Skeletal muscle satellite cell (primary cell): Measurements from ENCODE around the gene SESN1. TPM values are rescaled to one million over a fixed set of nuclear protein-coding genes. Genes with fewer than 3 reads are reported as not detected.

ENCODE experiments used
- H3K27me3 ChIP-seq: 2 replicates; pipeline ENCODE4 v1.7.0; 2013; ENCODE audit warnings: low read length; ENCODE audit not compliant: control insufficient read depth, insufficient read depth
- H3K36me3 ChIP-seq: 2 replicates; pipeline ENCODE4 v1.7.0; 2013; ENCODE audit warnings: mild to moderate bottlenecking, control low read depth, low read length; ENCODE audit not compliant: insufficient read depth
- H3K4me1 ChIP-seq: 2 replicates; pipeline ENCODE4 v1.7.0; 2013; ENCODE audit warnings: low read length; ENCODE audit not compliant: control insufficient read depth, insufficient read depth
- H3K4me2 ChIP-seq: 2 replicates; pipeline ENCODE4 v1.7.0; 2013; ENCODE audit warnings: mild to moderate bottlenecking, low read length
- H3K4me3 ChIP-seq: 2 replicates; pipeline ENCODE4 v1.7.0; 2013; ENCODE audit warnings: low read length
- H3K9ac ChIP-seq: 2 replicates; pipeline ENCODE4 v1.7.0; 2013; ENCODE audit warnings: mild to moderate bottlenecking, low read depth, low read length, moderate library complexity
- H3K9me3 ChIP-seq: replicated peaks from 2 replicates; pipeline ENCODE4 v1.7.0; 2013; ENCODE audit warnings: mild to moderate bottlenecking, control low read depth, low read length
- small RNA-seq: library from RNA; depleted of rRNA; stranded (forward); fragments of <200 nt; gene quantifications from one replicate; pipeline ENCODE3, GENCODE V24; 2012

SESN1 gene

DNA sequence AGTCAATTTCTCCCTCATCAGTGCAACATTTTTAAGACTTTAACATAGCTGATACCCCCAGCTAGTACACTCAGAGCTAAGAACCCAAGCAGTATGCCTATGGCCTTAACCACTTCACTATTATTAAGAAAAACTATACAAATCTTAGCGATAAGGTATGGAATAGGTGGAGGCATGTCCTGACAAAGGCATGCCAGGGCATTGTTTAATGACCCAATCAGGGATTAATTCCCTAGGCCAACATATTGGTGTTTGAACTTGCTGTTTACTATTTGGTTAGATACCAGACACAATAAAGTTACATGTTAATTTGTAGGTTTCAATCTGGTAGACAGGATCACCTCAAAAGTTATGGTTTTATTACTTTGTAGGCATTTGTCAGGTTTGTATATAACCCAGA is 153.4 kb downstream of the SESN1 start:
- Histone ChIP-seq H3K36me3 (no peaks in the 10 kb centered on the region), H3K9ac (no peak overlapping the region), H3K4me2 (no peak overlapping the region), H3K27me3 (no peaks in the 10 kb centered on the region), H3K4me3 (no peak overlapping the region), H3K9me3 (no peaks in the 10 kb centered on the region), H3K4me1 (peaks cover 25% of the 10 kb centered on the region)

GRCh38 chr6:108940741-108941140 is 153.9 kb downstream of the SESN1 start:
- H3K4me2 ChIP-seq: no peak overlapping the region
- H3K9ac ChIP-seq: no peak overlapping the region
- no peaks in the 10 kb centered on the region for H3K9me3 ChIP-seq
- H3K36me3 ChIP-seq: no peaks in the 10 kb centered on the region
- H3K27me3 ChIP-seq: no peaks in the 10 kb centered on the region
- H3K4me1 ChIP-seq: peaks cover 20% of the 10 kb centered on the region
- no peak overlapping the region for H3K4me3 ChIP-seq

DNA sequence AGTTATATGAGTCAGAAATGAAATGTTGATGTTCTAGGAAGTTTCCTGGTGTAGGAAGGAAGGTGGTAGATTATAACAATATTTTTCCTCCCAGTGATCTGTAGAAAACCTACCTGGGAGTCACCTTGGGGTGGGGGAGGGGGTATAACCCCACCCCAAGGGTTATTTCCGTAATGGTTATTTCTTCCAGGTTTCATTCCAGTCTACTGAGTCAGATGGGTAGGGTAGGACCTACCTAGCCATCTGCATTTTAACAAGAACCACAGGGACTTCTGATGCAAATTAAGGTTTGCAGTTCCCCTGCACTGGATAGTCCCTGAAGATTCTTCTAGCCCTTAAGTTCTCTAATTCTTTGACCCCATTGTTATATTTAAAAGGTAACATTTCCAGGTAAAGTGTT is 157.5 kb downstream of the SESN1 start:
- Histone ChIP-seq H3K9me3 (no peaks in the 10 kb centered on the region), H3K4me2 (no peak overlapping the region), H3K4me3 (no peak overlapping the region), H3K9ac (no peak overlapping the region), H3K27me3 (no peaks in the 10 kb centered on the region), H3K4me1 (no peaks in the 10 kb centered on the region), H3K36me3 (no peaks in the 10 kb centered on the region)

Small RNA genes lying within 50 kb of the gene (small RNA-seq; reads per million reads assigned to genes)
- gene RNU6-653P: not detected
